OCI-LY3 (cell line): ENCODE measurements around the gene RMND5B.

Experiments
- H2AFZ ChIP-seq: fragments of 200-600, 300-600 bp; shearing (Covaris generic); 2 replicates; pipeline ENCODE4 v1.6.0; 2014; ENCODE audit warnings: antibody characterized with exemption, low read depth, low read length
- H3K27ac ChIP-seq: fragments of 200-600, 300-600 bp; sonication (generic); 2 replicates; pipeline ENCODE4 v1.5.1; 2014; ENCODE audit warnings: mild to moderate bottlenecking, low read length, moderate library complexity, mixed read lengths
- H3K27me3 ChIP-seq: fragments of 200-600, 300-600 bp; sonication (generic); 2 replicates; pipeline ENCODE4 v1.6.1; 2014; ENCODE audit warnings: low read depth, low read length, mixed read lengths
- H3K36me3 ChIP-seq: fragments of 200-600, 300-600 bp; sonication (generic); replicated peaks from 2 replicates; pipeline ENCODE3; 2014; ENCODE audit warnings: low read depth, low read length, mixed read lengths
- H3K4me1 ChIP-seq: fragments of 300-600, 200-600 bp; sonication (generic); 2 replicates; pipeline ENCODE4 v1.6.1; 2014; ENCODE audit warnings: low read length, mixed read lengths
- H3K4me2 ChIP-seq: fragments of 200-600, 300-600 bp; sonication (generic); 2 replicates; pipeline ENCODE4 v1.6.1; 2014; ENCODE audit warnings: low read length, mixed read lengths
- H3K4me3 ChIP-seq: fragments of 300-600, 200-600 bp; sonication (generic); 2 replicates; pipeline ENCODE4 v1.5.1; 2014; ENCODE audit warnings: antibody characterized with exemption, mild to moderate bottlenecking, low read length, moderate library complexity
- H3K79me2 ChIP-seq: fragments of 300-600, 200-600 bp; shearing (Covaris generic); 2 replicates; pipeline ENCODE4 v1.6.1; 2014; ENCODE audit warnings: mild to moderate bottlenecking, low read length, mixed read lengths
- H3K9ac ChIP-seq: fragments of 300-600, 200-600 bp; shearing (Covaris generic); 2 replicates; pipeline ENCODE4 v1.6.0; 2014; ENCODE audit warnings: mild to moderate bottlenecking, low read length, moderate library complexity
- H3K9me3 ChIP-seq: fragments of 200-600, 300-600 bp; shearing (Covaris generic); 2 replicates; pipeline ENCODE4 v1.6.1; 2014; ENCODE audit warnings: low read length, mixed read lengths; ENCODE audit not compliant: insufficient read depth
- H4K20me1 ChIP-seq: fragments of 200-600, 300-600 bp; sonication (generic); 2 replicates; pipeline ENCODE4 v1.6.1; 2016; ENCODE audit warnings: low read length, mixed read lengths; ENCODE audit not compliant: insufficient read depth
- CTCF ChIP-seq: fragments of 200-600, 300-600 bp; sonication (generic); IDR thresholded peaks from 2 replicates; pipeline ENCODE4 v1.5.1; 2014; ENCODE audit warnings: antibody characterized with exemption, low read length, low read depth
- EZH2phosphoT487 ChIP-seq: fragments of 200-600 bp; shearing (Covaris generic); IDR thresholded peaks from 2 replicates; pipeline ENCODE4 v1.6.1; 2018; ENCODE audit warnings: antibody characterized with exemption, mixed run types, low read depth

The RMND5B gene

GRCh38 chr5:178110511-178110910 lies 20.3 kb upstream of the RMND5B start:
- Histone ChIP-seq H3K4me1 (peaks cover 42% of the 10 kb centered on the region), H3K9me3 (peaks cover 5% of the 10 kb centered on the region; the same call in 1 of the 2 replicates), H3K79me2 (no peaks in the 10 kb centered on the region), H3K9ac (no peak overlapping the region), H3K4me2 (no peak overlapping the region), H3K27ac (no peak overlapping the region), H3K27me3 (peaks cover 16% of the 10 kb centered on the region), H4K20me1 (no peaks in the 10 kb centered on the region), H3K4me3 (no peak overlapping the region), H2AFZ (no peak overlapping the region), H3K36me3 (no peaks in the 10 kb centered on the region)
- no peak for TF ChIP-seq CTCF
- no peak for TF ChIP-seq EZH2phosphoT487

GRCh38 chr5:178111925-178112324 lies 18.9 kb upstream of the RMND5B start:
- H3K27ac ChIP-seq = no peak overlapping the region
- H3K4me2 ChIP-seq = no peak overlapping the region
- peaks cover 21% of the 10 kb centered on the region for H3K27me3 ChIP-seq
- peaks cover 5% of the 10 kb centered on the region; the same call in 1 of the 2 replicates for H3K9me3 ChIP-seq
- H3K9ac ChIP-seq = no peak overlapping the region
- no peaks in the 10 kb centered on the region for H3K79me2 ChIP-seq
- H3K36me3 ChIP-seq = no peaks in the 10 kb centered on the region
- H3K4me3 ChIP-seq = no peak overlapping the region
- H4K20me1 ChIP-seq = no peaks in the 10 kb centered on the region
- no peak overlapping the region for H2AFZ ChIP-seq
- TF ChIP-seq CTCF (no peak), EZH2phosphoT487 (no peak)
- peaks cover 45% of the 10 kb centered on the region for H3K4me1 ChIP-seq

GRCh38 chr5:178112545-178112944 lies 18.3 kb upstream of the RMND5B start:
- Histone ChIP-seq H2AFZ (peak overlapping the region; percentile 40; the same call in 1 of the 2 replicates), H3K79me2 (no peaks in the 10 kb centered on the region)

More at GRCh38 chr5:178112545-178112944, 18.3 kb upstream of the RMND5B start:
- H3K4me1 ChIP-seq = peaks cover 46% of the 10 kb centered on the region
- peak overlapping the region; percentile 79 for H3K4me3 ChIP-seq
- H3K9ac ChIP-seq = peak overlapping the region; percentile 47
- H3K27me3 ChIP-seq = peaks cover 21% of the 10 kb centered on the region
- peaks cover 5% of the 10 kb centered on the region; the same call in 1 of the 2 replicates for H3K9me3 ChIP-seq
- TF ChIP-seq CTCF (no peak), EZH2phosphoT487 (no peak)
- peak overlapping the region; percentile 99 for H3K4me2 ChIP-seq
- no peaks in the 10 kb centered on the region for H3K36me3 ChIP-seq
- no peaks in the 10 kb centered on the region for H4K20me1 ChIP-seq
- H3K27ac ChIP-seq = no peak overlapping the region
